ENCODE measurements around the gene ALG8.
"Not testable (repeated sequence)": the region's sequence is repeated elsewhere in the genome, so short reads cannot be mapped to it uniquely, and the experiment has no call there.

ALG8 gene

DNA sequence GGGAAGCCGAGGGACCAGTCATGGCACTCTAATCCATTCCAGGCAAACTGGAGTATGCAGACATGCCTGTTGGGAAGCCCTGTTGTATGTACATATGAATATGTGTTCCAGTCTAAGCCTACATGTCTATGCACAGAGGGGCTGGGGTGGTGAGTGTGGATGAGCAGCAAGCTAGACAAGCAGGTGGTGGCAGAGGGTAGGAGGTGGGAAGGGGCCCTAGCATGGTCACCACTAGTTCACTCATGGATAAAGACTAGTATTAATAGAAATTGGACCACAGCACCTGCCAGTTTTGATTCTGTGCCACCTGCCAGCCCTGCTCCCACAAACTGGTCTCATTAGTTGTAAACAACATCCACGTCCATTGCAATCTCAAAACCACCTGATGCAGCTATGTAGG, 74.2 kb downstream of the ALG8 start:
- H3K4me3 ChIP-seq (ENCODE audit: low read depth, low read length), result no peak overlapping the region
- no peak for TF ChIP-seq CTCF (IDR thresholded peaks at IDR 0.05; ENCODE audit: low read depth, low read length)

DNA sequence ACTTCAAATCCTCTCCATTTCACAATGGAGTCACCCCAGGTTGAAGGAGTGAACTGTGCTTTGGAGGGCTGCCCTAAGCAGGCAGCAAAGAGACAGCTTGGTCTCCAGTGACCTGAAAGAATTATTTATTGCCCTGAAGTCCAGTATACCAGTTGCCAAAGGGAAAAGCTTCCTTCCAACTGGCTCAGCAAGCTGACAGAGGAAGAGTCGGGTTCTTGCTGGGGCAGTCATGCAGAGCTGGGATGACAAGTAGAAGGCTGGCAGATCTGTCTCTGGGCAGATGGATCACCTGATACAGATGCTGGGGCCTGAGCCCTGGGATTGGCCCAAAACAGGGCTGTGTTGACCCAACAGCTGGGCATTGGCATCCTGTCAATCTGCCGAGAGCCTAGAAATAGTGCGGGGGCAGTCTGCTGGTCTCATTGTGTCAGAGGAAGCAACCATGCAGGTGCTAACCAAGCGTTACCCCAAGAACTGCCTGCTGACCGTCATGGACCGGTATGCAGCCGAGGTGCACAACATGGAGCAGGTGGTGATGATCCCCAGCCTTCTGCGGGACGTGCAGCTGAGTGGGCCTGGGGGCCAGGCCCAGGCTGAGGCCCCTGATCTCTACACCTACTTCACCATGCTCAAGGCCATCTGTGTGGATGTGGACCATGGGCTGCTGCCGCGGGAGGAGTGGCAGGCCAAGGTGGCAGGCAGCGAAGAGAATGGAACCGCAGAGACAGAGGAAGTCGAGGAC, 75.8 kb downstream of the ALG8 start, which contains the start of gene THRSP:
Gene THRSP (plus strand): TSS at position 422 of the 742 bp plus-strand sequence. CDS start 21 bp downstream, at position 443.
- H3K4me3 ChIP-seq (ENCODE audit: low read depth, low read length), result no peak within 1 kb of the TSS
- TF ChIP-seq CTCF (IDR thresholded peaks at IDR 0.05; ENCODE audit: low read depth, low read length), result no peak

DNA sequence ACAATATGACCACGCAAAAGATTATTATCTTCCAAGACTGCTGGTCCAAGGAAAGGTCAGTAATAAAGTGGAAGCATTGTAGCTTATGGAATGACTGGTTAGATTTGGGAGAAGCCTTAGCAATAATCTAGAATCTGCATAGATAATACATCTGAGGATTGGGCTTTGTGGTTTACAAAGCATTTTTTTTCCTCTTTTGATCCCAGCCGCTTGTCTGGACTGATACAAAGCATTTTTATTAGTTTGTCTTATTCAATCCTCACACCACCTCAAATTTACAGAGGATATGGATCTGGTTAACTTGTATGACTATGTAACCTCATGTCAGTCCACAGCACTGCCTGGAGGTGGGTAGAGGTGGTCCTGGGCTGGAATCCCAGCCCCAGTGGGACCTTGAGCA, 76.8 kb downstream of the ALG8 start:
- no peak for TF ChIP-seq CTCF (IDR thresholded peaks at IDR 0.05; ENCODE audit: low read depth, low read length)
- no peak overlapping the region for H3K4me3 ChIP-seq (ENCODE audit: low read depth, low read length)

GRCh38 chr11:78061921-78062311, 77.5 kb downstream of the ALG8 start:
- no peak for TF ChIP-seq CTCF (IDR thresholded peaks at IDR 0.05; ENCODE audit: low read depth, low read length)
- H3K4me3 ChIP-seq (ENCODE audit: low read depth, low read length), result no peak overlapping the region

- no peak for TF ChIP-seq CTCF (IDR thresholded peaks at IDR 0.05; ENCODE audit: low read depth, low read length)
Observed at GRCh38 chr11:78061088-78061920, 78.1 kb downstream of the ALG8 start.

GRCh38 chr11:78060533-78060932, 78.9 kb downstream of the ALG8 start:
- no peak overlapping the region for H3K4me3 ChIP-seq (ENCODE audit: low read depth, low read length)
- no peak for TF ChIP-seq CTCF (IDR thresholded peaks at IDR 0.05; ENCODE audit: low read depth, low read length)

More at GRCh38 chr11:78061088-78061920, 78.1 kb downstream of the ALG8 start:
- H3K4me3 ChIP-seq (ENCODE audit: low read depth, low read length), result no peak overlapping the region

DNA sequence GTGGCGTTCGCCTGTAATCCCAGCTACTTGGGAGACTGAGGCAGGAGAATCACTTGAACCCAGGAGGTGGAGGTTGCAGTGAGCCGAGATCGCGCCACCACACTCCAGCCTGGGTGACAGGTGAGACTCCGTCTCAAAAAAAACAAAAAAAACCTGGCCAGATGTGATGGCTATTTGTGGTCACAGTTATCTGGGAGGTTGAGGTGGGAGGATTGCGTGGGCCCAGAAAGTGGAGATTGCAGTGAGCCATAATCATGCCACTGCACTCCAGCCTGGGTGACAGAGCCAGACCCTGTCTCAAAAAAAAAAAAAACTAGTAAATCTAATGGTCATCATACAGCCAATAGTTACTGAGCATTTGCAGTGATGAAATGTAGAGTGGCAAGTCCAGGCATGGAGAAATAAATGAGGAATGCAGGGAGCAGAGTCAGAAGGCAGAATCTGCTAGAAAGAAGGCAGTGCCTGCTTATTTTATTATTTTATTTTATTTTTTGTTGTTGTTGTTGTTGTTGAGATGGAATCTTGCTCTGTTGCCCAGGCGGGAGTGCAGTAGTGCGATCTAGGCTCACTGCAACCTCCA, 79.6 kb downstream of the ALG8 start:
- not testable (repeated sequence) for H3K4me3 ChIP-seq (ENCODE audit: low read depth, low read length)

All from WI38 (cell line).